GM23338 (cell line): Measurements from ENCODE around the gene ANKH.

Experiments
- CTCF ChIP-seq, 2 experiments: fragments of 200-600 bp in 1 of 2; sonication (generic) in 1 of 2; conservative IDR thresholded peaks; 2 replicates each; pipeline versions ENCODE4 v1.5.1 to v1.6.1; 2016 to 2017; ENCODE audit warnings: antibody characterized with exemption in 2 of 2, low read depth in 2 of 2, mild to moderate bottlenecking in 2 of 2, moderate library complexity in 1 of 2
- EZH2 ChIP-seq: fragments of 200-600 bp; sonication (generic); IDR thresholded peaks from one replicate; pipeline ENCODE4 v1.8.0; 2017; ENCODE audit warnings: antibody characterized with exemption, mild to moderate bottlenecking, low read depth; ENCODE audit not compliant: unreplicated experiment
- EZH2phosphoT487 ChIP-seq: fragments of 200-600 bp; sonication (generic); IDR thresholded peaks from one replicate; pipeline ENCODE4 v1.8.1; 2018; ENCODE audit warnings: antibody characterized with exemption; ENCODE audit not compliant: unreplicated experiment
- NANOG ChIP-seq: IDR thresholded peaks from 2 replicates; pipeline ENCODE4 v1.6.1; 2016; ENCODE audit warnings: antibody characterized with exemption, borderline replicate concordance
- REST ChIP-seq: IDR thresholded peaks from one replicate; pipeline ENCODE4 v1.6.1; 2018; ENCODE audit warnings: antibody characterized with exemption; ENCODE audit not compliant: unreplicated experiment

- TF ChIP-seq CTCF (conservative IDR thresholded peaks at IDR 0.05; ENCODE audit: low read depth in 2 of 2) (no peak), EZH2 (no peak), REST (no peak), EZH2phosphoT487 (no peak), NANOG (no peak)
Measured at GRCh38 chr5:14782591-14782990, 89.0 kb downstream of the ANKH start.
